NB4 (cell line): ENCODE results near the gene GOLGB1.

Experiments used
- CTCF ChIP-seq: IDR thresholded peaks from one replicate; pipeline ENCODE4 v1.5.1; 2012; ENCODE audit warnings: low read depth, low read length
- POLR2A ChIP-seq: IDR thresholded peaks from 2 replicates; pipeline ENCODE4 v1.6.1; 2011; ENCODE audit warnings: mild to moderate bottlenecking; ENCODE audit not compliant: insufficient read length; ENCODE audit errors: extremely low read depth

GRCh38 chr3:121627211-121627610 is 122.3 kb downstream of the GOLGB1 start:
- TF ChIP-seq POLR2A (no peak), CTCF (no peak)
